Stimulated activated CD4-positive, alpha-beta T cell treated with anti-CD3 and anti-CD28 coated beads, Interleukin-1b, Interleukin-23, amount 100 ng/mL, for 4 hours (primary cell): ENCODE measurements around the gene GPR35.

Source experiments
- DNase-seq, 2 donors: peaks; one replicate each; pipeline ENCODE4 v3.0.0-alpha.2; 2020; ENCODE audit warnings: low read depth in 2 of 2

GPR35 gene

GRCh38 chr2:240623531-240624010, 1.7 kb upstream of the GPR35 start:
- no peak for DNase-seq

- DNase-seq, result no peak
Measured at GRCh38 chr2:240624011-240624949, 1.0 kb upstream of the GPR35 start.

- no peak for DNase-seq
Measured at GRCh38 chr2:240626531-240627300, 1.4 kb downstream of the GPR35 start.

GRCh38 chr2:240627736-240628506, 2.6 kb downstream of the GPR35 start:
- no peak for DNase-seq

- DNase-seq, result no peak
Measured at GRCh38 chr2:240628507-240628807, 3.2 kb downstream of the GPR35 start.

- no peak for DNase-seq
Measured at GRCh38 chr2:240628808-240629618, 3.7 kb downstream of the GPR35 start.

GRCh38 chr2:240629619-240629967, 4.3 kb downstream of the GPR35 start:
- DNase-seq, result no peak

- no peak for DNase-seq
Measured at GRCh38 chr2:240629968-240630770, 4.9 kb downstream of the GPR35 start.

GRCh38 chr2:240630771-240631547, 5.7 kb downstream of the GPR35 start:
- no peak for DNase-seq

- DNase-seq, result no peak
Measured at GRCh38 chr2:240631548-240632305, 6.4 kb downstream of the GPR35 start.

- DNase-seq, result no peak
Measured at GRCh38 chr2:240632306-240632721, 7.0 kb downstream of the GPR35 start.

GRCh38 chr2:240635121-240635997, 10.1 kb downstream of the GPR35 start:
- no peak for DNase-seq

- DNase-seq, result no peak
Measured at GRCh38 chr2:240635998-240636547, 10.8 kb downstream of the GPR35 start.

- DNase-seq, result no peak
Measured at GRCh38 chr2:240636563-240637115, 11.4 kb downstream of the GPR35 start.

GRCh38 chr2:240637116-240637900, 12.0 kb downstream of the GPR35 start:
- no peak for DNase-seq

- DNase-seq, result no peak
Measured at GRCh38 chr2:240637901-240638345, 12.6 kb downstream of the GPR35 start.
